Fibroblast of skin of right quadriceps (primary cell): ENCODE results near the gene CDH13.
A peak's percentile ranks its signal among the peaks of the same experiment; 100 is the strongest.

Source experiments
- DNase-seq: peaks from one replicate; pipeline ENCODE4 v3.0.0-alpha.2; 2013

Gene CDH13

DNA sequence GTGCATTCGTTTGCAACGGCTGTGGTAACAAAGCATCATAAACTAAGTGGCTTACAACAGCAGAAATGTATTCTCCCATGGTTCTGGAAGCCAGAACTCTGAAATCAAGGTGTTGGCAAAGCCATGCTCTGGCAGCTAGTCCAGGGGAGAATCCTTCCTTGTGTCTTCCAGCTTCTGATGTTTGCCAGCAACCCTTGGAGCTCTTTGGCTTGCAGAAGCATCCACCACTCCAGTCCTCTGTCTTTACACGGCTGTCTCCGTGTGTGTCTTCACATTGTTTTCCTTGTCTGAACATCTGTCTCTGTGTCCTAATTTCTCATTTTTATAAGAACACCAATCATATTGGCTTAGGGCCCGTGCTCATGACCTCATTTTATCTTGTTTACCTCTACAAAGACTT is 915.7 kb downstream of the CDH13 start:
- DNase-seq: no peak

DNA sequence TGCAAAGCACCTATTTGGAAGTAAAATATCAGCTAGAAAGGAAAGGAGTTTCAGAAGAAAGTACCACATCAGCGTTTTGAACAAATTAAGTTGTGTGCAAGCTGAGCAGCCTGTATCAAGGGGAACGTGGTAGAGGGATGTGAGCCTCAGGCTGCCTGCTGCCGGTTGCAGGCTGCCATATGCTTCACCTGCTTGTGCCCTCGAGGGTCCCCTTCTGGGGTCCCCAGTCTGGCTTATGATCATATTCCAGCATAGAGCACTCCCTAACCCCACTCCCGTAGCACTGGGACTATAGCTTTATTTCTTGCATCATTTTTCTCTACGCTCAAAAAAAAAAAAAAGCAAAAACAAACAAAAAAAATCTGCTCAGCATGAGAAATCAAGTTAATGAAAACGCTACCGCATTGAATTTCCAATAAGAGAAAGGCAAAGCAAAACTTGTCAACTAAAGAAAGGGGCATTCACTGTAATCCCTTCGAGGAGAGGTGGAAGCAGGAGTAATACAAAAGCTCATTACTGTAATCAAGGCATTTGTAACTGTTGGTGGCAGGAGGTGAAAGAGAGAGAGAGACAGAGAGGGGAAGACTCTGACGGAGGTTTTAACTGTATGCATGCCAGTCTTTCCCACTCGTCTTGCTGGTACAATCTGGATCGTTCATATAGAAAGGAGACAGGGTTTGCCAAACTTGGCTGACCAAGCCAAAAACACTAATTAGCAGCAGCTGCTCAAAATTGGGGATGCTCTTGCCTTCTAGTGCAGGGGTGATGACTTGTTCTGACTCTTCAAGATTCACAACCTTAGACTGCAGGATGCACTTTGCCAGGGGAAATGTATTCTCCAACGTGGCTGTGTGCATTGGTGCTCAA is 922.8 kb downstream of the CDH13 start:
- DNase-seq: no peak

DNA sequence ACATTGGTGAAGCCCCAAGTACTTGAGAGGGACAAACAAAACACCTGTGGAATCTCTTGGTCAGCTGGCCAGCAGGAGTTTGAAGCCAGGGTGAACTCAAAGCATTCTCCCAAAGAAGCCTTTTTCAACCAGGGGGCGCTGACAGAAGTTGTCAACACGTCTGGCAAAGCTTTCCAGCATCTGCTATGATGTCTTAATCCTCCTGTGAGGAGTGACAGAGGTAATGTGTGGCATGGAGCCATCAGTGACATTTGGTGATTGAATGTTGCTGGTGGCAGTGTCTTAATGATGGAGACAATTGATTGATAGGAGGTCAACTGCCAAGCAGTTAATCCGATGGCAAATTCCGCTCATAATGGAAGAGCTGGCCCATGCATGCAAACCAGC is 923.4 kb downstream of the CDH13 start:
- no peak for DNase-seq

DNA sequence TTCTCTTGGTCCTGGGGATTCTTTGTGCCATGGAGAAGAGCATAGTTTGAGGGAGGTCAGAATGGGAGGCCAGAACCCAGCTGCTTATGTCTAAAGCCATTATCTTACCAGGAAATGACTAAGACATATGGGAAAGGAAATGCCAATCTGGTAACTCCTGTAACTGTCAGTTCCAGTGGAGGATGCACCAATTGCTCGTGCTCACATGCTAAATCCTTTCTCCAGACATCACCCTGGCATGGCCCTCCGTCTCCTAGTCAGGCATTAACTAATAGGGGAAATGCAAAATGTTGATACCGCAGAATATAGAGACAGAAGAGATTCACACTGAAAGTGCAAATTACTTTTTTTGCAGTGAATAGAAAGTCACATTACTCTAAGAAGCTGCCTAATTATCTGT is 925.5 kb downstream of the CDH13 start:
- peak; percentile 74 for DNase-seq

DNA sequence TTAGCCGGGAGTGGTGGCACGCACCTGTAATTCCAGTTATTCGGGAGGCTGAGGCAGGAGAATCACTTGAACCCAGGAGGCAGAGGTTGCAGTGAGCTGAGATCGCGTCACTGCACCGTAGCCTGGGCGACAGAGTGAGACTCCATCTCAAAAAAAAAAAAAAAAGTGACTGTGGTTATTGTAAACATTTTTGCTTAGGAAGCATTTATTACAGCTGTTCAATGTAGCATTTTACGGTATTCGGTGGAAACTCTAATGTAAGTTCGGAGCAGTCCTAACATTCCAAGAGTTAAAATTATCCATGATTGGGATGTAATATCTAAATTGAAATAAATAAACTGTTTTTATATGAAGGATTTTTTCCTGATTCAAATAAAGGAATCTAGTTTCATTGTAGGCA is 926.2 kb downstream of the CDH13 start:
- no peak for DNase-seq

DNA sequence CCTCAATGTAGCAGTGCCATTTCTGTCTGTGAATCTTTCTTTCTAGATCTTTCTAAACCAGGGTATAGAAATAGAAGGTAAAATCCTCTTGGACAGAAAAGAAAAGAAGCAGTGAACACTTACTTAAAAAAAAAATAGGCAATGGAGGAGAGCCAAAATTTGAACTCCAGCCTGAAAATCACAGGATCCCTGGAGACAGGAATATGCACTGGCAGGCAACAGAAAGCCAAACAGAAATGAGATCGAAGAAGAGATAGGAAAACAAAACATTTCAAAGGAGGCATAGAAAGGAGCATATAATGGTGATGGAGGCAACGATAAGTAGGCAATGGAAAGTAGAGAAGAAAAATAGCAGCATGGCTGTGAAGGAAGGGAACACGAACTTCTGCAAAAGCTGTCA is 927.3 kb downstream of the CDH13 start:
- no peak for DNase-seq

DNA sequence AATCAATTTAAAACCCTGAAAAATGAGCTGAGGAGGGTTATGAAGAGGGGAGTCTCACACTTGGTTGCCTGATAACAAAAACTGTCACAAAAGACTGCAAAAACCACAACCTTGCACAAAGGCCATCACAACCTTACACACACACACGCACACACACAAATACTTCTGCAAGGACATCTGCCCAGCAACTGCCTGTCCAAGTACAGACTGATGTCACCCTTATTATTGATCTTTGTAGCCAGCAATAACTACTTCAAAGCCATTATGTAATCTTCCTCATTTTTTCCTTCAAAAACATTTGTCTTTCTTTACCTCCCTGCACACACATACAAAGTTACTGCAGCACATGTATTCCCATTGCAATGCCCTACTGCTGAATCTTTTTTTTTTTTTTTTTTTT is 927.8 kb downstream of the CDH13 start:
- DNase-seq: no peak

DNA sequence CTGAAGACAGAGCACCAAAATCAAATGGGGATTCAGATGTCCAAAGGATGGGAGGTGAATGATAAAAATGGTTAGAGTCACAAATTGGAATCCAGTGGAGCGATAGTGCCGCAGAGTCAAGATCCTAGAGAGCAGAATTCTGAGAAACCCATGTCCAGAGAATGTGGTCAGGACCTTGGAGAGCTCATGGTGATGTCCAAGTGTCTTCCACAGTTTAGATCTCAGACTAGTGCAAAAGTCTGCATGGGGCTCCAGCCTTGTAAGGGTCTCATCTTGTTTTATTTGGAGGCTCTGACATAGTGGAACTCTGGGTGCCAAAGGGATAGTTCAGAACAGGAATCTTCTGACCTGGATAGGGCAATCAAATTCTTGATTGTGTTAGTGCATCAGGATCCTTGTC is 935.1 kb downstream of the CDH13 start:
- peak; percentile 46 for DNase-seq

DNA sequence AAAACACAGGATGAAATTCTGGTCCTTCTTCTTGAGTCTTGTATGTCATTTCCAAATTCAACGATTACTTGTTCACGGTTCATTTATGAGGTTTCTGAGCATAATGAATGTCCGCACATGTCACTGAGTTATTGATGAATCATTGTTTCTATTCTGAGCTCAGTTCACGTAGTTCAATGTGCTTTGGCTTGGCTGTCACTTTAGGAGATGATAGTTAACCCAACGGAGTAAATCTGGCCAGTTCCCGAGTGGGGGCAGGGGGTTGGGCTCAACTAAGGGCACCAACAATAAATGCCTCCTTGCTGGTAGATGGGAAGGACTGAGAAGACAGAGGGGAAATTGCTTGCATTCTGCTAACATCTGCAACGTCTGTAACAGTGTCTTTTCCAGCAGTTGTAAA is 941.6 kb downstream of the CDH13 start:
- DNase-seq: no peak

DNA sequence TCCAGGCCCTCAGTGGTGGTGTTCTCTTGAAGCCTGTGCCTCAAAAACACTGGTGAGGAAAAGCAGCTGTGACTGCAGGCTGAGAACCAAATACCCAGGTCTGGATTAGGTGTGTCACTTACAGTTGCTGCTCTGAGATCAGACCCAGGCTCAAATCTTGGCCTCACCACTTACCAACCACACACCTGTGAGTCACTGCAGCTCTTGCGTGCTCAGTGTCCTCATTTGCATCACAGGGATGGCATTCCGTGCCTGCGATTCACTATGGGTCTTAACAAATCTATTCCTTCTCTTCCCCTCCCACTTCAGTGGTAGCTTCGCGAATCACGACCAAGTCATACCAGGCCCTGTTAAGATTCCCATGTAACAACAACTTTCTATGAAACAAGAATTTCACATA is 947.6 kb downstream of the CDH13 start:
- DNase-seq: peak; percentile 94

DNA sequence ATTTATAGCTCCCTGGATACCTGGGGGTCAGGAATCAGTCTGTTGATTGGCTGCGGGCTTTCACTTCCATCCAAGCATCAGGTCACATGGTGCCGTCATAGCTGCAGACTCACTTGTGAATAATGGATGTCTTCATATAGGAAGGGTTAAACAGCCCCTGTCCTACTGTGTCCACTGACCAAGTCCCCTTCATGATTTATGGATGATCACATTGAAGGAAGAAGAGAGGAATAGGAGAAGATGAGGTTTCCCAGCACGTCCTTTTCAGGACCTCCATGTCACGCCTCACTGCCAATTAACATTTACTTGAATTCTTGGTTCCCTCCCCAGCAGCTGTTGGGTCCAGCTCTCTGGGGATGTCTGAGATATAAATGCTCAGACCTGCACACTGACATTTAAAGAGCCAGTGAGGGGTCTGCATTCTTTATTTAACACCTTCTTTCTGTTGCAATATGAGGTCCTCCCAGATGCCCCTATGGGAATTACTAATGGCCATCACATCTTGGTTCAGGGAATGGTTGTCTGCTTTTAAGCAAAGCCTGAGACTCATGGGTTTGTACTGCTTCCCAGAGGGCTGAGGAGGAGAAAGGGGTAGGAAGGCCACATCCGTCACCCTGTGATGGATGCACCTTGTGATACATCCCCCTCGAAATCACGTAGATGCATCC is 950.4 kb downstream of the CDH13 start:
- no peak for DNase-seq

DNA sequence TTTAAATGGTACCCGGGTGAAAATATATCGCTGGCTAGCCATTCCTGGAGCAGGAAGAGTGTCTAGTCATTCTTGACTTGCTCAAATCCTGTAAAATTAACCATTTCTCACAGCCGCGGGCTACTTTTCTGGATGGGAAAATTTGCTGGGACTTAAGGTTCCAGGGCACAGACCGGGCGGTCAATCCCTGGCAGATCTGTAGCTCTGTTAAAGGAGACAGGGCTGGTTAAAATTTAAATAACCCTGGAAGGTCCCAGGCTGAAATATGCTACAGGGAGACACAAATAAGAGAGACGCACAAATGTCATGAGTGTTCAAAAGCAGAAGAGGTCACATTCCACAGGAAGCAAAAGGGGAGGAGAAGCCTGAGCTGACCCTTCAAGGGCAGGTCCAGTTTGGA is 951.4 kb downstream of the CDH13 start:
- no peak for DNase-seq

DNA sequence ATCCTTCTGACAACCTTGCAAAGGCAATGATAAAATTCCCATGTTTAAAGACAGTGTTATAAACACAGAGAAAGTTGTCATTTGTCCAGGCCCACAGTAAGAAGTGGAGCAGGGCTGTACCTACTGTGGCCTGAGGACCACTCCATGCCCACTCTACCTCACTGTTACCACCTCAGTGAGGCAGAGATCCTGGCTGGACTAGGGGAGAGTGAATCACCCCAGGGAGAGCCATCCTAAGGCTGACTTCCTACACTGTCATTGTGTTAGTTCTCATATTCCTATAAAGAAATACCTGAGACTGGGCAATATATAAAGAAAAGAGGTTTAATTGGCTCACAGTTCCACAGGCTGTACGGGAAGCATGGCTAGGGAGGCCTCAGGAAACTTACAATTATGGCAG is 952.3 kb downstream of the CDH13 start:
- DNase-seq: no peak

DNA sequence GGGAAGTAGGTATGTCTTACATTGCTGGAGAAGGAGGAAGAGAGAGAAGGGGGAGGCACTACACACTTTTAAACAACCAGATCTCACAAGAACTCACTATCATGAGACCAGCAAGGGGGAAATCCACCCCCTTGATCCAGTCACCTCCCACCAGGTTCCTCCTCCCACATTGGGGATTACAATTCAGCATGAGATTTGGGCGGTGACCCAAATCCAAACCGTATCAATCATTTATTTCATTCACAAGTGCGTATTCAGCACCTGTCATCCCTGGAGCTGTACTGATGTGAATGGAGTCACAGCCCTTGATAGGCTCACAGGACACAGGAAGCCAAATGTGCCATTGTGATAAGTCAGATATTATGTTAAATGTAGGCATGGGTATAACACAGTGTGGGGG is 952.7 kb downstream of the CDH13 start:
- no peak for DNase-seq

DNA sequence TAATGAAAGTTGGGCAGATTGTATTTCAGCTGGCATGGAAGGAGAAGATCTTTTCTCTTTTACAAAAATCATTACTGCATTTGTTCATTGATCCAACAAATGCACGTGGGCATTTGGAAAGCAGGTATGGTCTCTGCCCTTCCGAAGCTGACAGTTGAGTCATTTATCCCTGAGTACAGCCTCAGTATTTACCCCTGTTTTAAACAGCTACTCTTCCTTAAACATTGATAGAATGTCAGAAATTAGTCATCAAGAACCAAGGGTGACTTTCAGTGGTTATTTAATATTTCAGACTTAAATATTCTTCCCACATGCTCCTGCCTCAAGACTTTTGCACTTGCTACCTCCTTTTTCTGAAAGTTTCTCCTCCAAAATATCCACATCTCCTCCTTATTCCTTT is 954.3 kb downstream of the CDH13 start:
- no peak for DNase-seq

DNA sequence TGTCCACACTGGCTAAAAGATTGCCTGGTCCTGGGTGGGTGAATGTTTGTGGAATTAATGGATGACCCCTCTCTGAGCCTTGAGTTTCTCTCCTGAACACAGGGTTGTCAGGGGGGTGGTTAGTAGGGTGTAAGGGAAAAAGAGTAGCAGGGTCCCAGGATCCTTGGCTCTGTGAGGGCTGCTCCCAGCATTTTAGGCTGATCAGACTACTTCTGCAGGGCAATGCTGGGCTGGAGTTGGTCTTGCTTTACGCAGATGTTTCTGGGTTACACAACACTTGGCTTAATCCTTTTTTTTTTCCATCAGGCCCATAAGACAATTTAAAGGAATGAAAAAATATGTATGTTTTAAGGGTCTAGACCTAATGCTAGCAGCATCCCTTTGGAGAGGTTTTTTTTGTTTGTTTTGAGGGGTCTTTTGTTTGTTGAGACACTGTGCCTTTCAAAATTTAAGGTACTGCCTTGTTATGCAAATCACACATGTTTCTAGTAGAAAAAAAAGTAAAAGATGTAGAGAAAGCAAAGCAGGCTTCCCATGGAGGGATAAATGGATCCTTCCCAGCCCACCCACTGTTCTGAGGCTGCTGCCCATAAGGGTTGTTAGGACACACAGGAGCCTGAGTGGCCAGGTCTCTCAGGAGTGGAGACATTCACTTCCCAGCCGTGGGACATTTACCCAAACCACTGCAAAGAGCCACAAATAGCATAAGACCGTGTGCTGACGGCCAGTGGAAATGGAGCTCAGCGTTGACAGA is 955.4 kb downstream of the CDH13 start:
- DNase-seq: no peak

DNA sequence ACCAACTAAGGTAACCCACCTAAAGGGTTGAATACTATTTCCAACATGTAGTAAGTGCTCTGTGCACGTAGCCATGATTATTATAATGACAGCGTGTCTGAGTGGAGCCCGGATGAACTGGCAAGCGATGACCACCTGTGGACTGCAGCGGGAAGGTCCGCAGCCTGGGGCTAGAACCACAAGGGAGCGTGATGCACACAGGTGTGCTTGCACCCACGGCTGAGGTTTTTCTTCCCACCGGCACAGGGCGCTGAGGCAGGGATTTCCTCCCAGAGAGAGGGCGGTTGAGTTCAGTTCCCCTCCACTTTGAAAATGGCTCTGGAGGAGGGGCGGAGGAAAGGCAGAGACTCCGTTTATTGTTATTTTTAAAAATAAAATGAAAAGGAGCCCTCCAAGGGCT is 959.3 kb downstream of the CDH13 start:
- DNase-seq: no peak

DNA sequence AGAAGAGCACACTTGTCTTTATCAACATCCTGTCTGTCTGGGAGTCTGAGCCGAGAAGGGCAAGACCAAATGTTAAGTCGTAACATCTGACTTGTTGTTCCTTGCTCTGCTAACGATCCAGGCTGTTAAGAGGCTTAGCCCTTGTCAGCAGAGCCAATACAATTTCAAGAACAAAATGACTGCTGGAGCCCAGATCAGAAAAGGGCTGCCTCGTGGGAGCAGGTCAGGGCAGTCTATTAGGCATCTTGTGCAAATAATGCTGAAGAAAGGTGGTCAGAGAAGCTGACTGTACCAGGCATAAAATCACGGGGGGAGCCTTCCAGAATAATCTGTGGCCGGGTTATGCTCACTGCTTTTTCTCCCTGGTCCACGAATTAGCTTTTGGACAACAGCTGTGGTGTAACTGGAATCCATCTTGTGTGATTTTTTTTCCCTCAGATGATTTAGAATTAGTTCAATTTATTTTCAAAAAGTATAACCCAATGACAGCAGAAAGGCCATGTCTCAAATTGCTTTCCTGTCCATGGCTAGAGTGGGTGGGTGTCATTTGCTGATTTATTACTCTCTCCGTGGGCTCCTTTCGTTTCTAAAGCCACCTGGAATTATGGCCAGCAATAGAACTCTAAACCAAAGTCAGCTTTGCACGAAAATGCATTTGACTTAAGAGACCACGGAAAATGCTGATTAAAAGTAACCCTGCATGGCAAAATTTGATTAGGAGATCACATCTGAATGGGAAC is 959.9 kb downstream of the CDH13 start:
- no peak for DNase-seq

DNA sequence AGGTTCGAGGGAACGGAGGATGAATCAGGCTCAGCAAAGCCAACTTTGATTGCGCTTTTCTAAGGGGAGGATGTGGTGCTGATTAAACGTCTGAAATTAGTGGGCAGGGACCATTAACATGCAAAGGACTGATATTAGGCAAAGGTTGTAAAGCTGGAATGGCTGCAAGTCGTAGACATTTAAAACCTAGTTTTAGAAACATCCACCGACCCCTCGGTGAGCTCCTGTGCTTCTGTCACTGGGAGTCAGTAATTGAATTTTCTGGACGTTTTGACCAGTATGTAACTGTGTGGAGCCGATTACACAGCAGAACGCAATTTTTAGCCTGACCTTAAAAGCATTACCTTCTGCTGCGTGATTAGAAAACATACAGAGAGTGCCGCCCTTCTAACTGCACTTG is 960.4 kb downstream of the CDH13 start:
- DNase-seq: no peak

DNA sequence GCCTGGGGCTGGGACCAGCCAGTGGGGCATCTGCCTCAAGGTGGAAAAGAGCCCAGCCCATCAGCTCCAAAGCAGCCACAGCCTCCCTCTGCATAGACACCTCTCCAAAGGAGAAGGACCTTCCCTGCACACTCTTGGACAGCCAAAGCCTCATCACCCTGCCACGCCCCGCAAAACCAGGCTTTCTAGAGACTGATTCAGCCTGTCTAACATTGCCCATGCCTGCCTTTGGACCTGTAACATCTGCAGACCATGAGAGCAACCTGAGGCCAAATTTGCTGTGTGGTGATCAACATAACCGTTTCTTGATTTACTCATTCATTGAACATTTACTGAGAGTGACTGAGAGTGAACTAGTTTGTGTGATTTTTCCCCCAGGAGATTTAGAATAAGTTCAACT is 961.3 kb downstream of the CDH13 start:
- DNase-seq: no peak

DNA sequence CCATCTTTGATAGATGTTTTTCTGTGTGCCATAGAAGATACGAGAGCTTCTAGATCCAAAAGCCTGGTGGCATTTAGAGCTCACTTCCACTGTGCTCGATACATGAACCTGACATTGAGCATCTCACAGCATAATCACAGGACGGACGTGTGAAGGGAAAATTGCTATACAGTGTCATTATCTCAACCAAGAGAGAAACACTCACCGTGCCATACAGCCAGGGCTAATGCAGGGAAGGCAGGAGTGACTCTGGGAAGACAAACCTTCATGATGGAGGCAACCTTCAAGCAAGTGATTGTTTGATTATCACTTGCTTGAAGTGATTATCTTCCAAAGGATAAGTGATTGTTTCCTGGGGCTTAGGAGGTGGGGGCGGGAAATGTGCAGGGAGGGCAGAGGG is 962.8 kb downstream of the CDH13 start:
- no peak for DNase-seq

DNA sequence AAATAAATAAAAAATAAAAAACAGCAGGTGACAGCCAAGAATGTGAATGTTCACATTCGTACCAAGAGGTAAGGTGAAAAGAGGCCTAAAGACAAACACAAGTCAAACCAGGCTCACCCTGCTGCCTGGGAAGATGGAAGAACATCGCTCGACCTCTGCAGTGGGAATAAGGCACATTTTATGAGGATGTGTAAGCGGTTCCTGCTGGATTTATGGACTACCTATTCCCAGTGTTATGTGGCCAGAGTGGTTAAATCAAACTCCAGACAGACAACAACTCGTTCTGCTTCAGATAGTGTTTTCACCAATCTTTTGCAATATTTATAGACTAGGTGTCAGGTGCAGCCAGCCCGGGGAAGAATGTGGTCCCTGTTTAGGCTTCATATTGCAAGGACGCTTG is 966.0 kb downstream of the CDH13 start:
- DNase-seq: no peak

DNA sequence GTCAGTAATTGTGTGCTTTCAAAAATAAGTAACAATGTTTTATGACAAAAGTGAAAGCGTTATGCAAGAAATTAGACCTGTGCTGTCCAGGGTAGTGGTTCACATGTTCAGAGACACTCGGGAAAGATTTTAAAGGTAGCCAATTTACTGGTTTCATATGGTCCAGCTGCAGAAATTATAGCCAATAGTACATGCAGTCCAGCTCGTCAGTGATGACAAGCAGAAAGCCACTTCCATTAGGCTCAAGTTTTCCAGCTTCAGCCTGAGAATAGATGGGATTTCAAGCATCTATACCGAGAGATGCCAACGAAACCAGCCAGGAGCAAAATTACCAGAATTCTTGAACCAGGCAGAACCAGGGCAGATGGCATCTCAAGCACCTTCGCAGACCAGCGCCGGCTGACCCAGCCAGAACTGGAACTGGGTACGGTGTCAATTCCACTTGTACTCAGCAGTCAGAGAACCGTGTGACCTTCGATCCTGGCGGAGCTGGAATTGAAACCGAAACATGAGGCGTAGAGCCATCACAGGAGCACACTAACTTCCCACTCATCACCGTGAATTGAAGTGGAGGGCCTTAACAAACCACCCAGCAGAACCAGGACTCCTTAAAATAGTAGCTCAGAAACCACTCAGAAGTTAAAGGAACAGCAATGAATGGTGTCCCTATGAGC is 973.2 kb downstream of the CDH13 start:
- DNase-seq: no peak
